Measurements from ENCODE around the gene XPC.

The XPC gene

GRCh38 chr3:14172496-14172895, 5.9 kb downstream of the XPC start:
- no peak for DNase-seq

DNA sequence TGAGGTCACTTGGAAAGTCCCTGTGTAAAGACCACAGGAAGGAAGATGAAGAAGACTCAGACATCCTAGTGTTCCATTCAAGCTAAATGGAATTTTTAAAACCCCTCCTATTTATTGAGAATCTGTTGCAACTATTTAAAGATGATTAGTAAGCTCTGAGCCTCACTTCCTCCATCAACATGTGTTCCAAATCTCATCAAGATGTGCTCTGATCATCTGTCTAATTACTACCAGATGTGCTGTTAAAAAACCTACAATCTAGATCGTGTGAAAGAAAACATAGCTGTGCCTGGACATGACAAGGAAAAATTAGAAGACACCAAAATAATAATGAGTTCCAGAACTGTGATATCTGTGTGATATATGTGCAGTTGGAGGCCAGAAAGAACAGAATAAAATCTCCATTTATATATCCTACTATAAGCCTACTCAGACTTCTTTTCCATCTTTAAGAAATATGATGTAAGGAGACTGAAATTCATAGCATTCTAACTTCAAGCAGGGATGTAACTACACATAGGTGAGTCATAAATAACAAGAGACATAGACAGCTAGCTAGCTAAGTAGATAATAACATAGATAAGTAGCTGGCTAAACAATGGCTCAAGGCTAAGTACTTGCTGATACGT, 7.8 kb downstream of the XPC start:
- DNase-seq = no peak

- no peak for DNase-seq
Observed at GRCh38 chr3:14169871-14170270, 8.5 kb downstream of the XPC start.

- no peak for DNase-seq
Observed at GRCh38 chr3:14169435-14169834, 9.0 kb downstream of the XPC start.

GRCh38 chr3:14166877-14167603, 11.4 kb downstream of the XPC start:
- DNase-seq = no peak

GRCh38 chr3:14162178-14162577, 16.2 kb downstream of the XPC start:
- no peak for DNase-seq

DNA sequence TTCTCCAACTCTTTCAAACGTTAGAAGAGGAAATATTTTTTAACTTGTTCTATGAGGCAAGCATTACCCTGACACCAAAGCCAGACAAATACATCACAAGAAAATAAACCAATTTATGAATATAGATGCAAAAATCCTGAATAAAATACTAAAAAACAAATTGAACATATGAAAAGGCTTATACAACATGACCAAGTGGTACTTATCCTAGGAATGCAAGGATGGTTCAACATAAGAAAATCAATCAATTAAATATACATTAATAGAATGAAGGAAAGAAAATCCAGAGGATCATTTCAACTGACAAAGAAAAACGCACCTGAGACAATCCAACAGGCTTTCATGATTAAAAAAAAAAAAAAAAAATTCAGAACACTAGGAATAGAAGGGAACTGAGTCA, 17.1 kb downstream of the XPC start:
- DNase-seq = no peak

GRCh38 chr3:14159426-14159825, 19.0 kb downstream of the XPC start:
- no peak for DNase-seq

DNA sequence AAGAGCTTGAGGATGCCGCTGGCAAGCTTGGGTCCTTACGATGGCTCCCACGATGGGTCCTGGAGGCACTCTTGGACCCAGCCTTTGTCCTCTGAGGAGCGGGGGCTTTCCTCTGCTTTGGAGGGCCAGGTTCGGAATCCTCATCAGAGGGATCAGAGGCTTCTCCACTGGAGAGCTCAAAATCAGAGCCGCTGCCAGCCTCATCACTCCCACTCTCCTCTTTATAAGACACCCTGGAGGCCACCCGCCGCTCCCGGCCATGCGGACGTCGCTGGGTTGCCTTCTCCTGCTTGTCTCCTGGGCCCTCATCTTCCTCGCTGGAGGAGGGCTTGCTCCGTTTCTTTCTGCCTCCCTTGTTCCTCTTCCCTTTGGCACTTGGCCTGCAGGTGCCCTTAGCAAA, 20.0 kb downstream of the XPC start:
- DNase-seq = no peak

DNA sequence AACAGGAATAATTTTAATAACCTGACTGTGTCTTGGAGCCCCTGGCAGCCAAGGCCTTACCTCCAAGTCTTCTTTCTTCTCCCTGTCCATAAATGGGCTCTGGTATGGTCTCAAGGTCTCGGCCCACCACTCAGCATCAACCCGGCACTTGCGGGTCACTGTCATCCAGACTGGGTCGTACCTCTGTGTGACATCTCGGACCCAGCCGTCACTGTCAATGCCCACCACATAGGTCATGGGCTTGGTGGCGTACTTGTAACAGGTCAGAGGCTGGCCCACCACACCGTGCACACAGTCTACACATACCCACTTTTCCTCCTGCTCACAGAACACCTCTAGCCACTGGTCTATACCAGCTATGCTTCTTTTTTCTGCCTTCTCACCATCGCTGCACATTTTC, 20.4 kb downstream of the XPC start:
- no peak for DNase-seq

DNA sequence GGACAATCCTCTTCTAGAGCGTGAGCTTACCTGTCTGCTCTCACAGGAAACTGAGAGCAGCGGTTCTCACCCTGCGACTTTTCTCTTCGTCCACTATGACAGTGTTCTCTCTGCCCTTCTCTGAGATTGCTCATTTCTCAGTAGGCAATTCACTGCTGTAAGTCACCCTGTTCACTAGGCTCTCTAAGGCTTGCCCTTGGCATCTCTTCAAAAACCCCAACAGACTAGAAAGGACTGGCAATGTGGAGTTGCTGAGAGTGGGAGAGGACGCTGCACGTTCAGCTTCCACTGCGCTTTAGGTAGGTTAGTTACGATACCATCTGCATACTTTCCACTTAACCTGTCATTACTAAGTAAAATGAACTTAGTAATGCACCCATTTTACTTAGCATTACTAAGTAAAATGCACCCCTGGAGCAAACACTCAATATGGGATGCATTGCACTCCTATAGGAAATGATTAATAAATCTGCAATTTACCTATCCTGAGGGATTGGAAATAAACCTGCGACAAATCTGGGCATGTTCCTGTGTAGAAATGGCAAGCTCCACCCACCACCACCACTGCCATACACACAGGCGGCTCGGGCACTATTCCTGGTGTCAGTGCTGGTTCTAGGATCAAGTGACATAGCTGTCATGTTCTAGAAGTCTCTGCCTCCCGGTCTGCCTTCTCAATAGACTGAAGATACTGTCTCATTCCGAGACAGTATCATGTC, 21.4 kb downstream of the XPC start:
- no peak for DNase-seq

DNA sequence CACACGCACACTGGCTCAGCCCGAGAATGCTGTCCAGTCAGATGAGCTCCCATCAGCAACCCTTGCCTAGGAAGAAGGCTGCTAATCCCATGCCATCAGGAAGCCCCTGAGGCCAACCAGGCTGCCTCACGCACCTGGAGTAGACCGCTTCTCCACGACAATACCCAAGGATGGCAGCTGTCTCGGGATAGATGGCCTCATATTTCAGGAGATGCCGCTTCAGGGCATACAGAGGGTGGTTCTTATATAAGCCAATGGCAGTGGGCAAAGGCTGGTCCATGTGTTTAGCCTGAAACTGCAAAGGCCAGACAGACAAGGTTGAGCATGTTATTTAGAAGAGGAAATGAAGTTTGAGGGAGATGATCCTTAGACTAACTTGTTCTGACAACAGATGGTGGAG, 22.2 kb downstream of the XPC start:
- DNase-seq = no peak

DNA sequence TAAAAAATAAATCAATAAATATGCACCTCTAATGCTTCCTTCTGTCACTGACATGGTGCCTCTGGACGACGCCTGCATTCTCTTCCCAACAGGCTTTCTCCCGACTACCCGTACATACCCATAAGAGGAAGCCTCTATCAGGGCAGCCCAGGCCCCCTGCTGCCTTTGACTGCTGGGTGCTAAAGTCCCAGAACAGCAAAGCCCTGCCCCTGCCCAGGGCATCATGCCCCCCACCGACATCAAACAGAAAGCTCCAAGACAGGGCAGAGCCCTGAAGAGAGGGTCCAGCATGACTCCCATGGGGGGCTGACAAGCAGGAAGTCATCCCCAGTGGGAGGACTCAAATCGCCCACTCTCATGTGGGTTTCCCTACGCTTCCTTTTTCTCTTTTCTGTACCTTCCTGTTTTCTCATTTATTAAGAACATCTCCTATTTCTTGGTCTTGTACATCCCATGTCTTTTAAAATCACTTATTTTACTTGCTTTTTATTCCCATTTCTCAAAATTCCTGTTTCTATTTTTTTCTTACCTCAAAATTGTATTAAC, 23.4 kb downstream of the XPC start:
- DNase-seq = no peak

- DNase-seq = no peak
Observed at GRCh38 chr3:14154276-14154675, 24.1 kb downstream of the XPC start.

DNA sequence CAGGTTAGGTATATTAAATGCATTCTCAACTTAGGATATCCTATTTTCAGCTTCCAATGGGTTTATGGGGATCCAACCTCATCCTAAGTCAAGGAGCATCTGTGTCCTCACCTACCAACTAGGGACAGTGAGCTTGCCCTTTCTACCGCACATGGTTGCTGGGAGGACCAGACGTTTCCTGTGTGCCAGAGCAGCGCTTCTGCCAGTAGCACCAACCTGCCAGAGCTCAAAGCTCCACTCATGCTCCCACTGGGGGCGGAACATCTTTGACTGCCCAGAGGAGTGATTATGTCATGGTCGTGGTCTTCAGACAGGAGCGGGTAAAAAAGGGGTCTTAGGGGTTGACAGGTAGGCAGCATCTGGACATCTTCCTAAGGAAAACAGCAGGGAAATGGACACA, 24.7 kb downstream of the XPC start:
- no peak for DNase-seq

DNA sequence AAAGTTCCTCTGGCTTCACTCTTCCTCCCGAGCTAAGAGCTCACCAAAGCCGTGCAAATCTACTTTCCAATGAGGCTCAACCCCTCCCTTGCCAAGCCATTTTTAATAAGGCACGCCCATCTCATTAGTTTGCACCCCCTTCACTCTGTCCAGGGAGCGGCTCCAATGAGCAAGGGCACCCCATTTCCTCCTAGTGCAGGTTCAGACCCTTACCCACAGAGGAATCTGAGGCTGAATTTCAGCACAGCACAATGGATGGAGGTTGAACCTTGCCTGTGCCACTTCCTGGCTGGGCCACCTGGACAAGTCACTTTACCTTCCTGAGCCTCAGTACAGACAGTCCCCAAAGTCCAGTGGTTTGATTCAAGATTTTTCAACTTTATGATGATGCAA, 25.4 kb downstream of the XPC start:
- no peak for DNase-seq

DNA sequence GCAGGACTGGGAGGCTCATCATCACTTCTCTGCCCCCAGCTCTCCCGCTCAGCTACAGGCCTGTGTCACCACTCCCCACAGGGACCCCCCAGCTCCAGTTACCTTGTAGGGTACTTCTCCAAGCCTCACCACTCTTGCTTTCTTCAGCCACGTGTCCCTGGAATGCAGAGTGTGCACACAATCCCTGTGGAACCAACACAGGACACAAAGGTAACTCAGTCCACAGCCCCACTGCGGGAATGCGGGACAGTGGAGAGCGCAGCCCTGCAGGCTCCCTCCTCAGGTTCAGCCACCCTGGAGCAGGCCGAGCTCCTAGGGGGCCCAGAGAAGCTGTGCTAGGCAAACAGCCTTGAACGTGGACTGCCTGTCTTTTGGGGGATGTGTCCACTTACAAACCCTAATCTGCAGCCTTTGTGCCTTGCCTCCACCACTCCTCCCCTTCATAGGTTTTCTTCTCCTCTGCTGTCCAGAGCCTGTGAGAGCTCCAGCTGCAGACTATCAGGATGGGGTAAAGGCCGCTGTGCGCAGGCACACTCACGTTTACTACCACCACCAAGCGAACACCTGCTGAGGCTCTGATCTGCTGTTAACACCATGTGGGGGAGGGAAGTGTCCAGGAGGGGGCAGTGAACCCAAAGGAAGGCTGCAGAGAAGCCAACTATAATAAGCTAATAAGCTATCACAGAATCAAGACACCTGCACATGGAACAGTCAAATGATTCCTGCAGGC, 26.0 kb downstream of the XPC start:
- DNase-seq = no peak

GRCh38 chr3:14151471-14152083, 26.8 kb downstream of the XPC start:
- no peak for DNase-seq

GRCh38 chr3:14150491-14151230, 27.7 kb downstream of the XPC start:
- no peak for DNase-seq

DNA sequence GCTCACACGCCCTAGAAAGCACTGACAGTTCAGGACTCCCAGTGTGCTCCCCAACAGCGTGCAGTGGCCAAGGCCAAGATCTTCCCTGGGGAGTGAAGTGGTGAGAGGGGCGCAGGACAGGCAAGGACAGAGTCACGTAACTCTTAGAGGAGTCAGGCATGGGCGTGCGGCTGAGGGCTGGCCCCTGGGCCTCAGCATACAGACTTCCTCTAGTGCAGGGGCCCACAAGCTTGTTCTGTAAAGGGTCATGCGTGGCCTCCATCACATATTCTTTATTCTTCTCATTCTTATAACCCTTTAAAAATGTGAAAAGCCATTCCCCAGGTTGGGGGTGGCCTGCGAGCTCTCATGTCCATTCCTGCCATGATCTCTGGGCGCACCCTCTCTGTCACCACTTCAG, 28.3 kb downstream of the XPC start:
- no peak for DNase-seq
